HUES6 (cell line): ENCODE results near the gene EGR2.

ENCODE experiments used
- H3K27ac ChIP-seq: 2 replicates; pipeline ENCODE4 v1.7.0; 2013; ENCODE audit warnings: low read depth, mild to moderate bottlenecking, low read length, inconsistent platforms
- H3K27me3 ChIP-seq: 2 replicates; pipeline ENCODE4 v1.6.1; 2013; ENCODE audit warnings: low read length; ENCODE audit not compliant: control insufficient read depth, insufficient read depth
- H3K36me3 ChIP-seq: 2 replicates; pipeline ENCODE4 v1.6.1; 2013; ENCODE audit warnings: low read length; ENCODE audit not compliant: control insufficient read depth, insufficient read depth
- H3K4me1 ChIP-seq: 2 replicates; pipeline ENCODE4 v1.6.1; 2013; ENCODE audit warnings: low read length; ENCODE audit not compliant: control insufficient read depth, insufficient read depth
- H3K4me3 ChIP-seq: 2 replicates; pipeline ENCODE4 v1.5.1; 2013; ENCODE audit warnings: low read depth, low read length
- H3K9ac ChIP-seq: one replicate; pipeline ENCODE4 v1.6.1; 2013; ENCODE audit warnings: mild to moderate bottlenecking, low read length
- H3K9me3 ChIP-seq: 2 replicates; pipeline ENCODE4 v1.6.1; 2013; ENCODE audit warnings: low read depth, low read length; ENCODE audit not compliant: control insufficient read depth, insufficient read depth

Gene EGR2

DNA sequence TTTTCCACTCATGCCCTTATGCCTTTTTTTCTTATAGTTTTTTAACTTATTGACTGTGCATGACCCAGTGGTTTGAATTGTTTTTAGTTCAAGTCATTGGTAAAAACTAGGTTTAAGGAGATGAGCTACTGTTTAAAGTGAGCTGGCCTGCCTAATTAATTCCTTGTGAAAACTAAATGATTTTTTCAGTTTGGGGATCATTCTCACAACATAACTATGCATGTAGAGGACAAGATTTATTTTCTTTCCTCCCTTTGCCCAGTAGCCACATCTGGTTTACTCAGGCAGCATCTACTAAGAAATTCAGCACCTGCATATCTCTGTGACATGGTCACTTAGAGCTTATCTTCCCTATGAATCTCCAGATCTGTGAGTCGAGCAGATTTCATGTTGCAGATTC, 9.9 kb downstream of the EGR2 start:
- H3K9ac ChIP-seq, result no peak overlapping the region
- H3K4me1 ChIP-seq, result peaks cover 19% of the 10 kb centered on the region
- H3K9me3 ChIP-seq, result no peaks in the 10 kb centered on the region
- peak overlapping the region; percentile 99 for H3K4me3 ChIP-seq
- H3K36me3 ChIP-seq, result no peaks in the 10 kb centered on the region
- H3K27ac ChIP-seq, result no peak overlapping the region
- peaks cover under 1% of the 10 kb centered on the region; the same call in 1 of the 2 replicates for H3K27me3 ChIP-seq

GRCh38 chr10:62805231-62806099, 10.7 kb downstream of the EGR2 start:
- Histone ChIP-seq H3K27me3 (no peaks in the 10 kb centered on the region), H3K36me3 (no peaks in the 10 kb centered on the region), H3K9ac (peak overlapping the region; percentile 90), H3K4me1 (peaks cover 19% of the 10 kb centered on the region), H3K9me3 (no peaks in the 10 kb centered on the region), H3K27ac (peak overlapping the region; percentile 94), H3K4me3 (peak overlapping the region; percentile 99)

GRCh38 chr10:62804356-62805230, 11.6 kb downstream of the EGR2 start, which contains the start of gene ADO:
Gene ADO (plus strand): TSS chr10:62804720. CDS start chr10:62805060, 340 bp downstream.
- no peaks in the 10 kb centered on the region for H3K9me3 ChIP-seq
- no peaks in the 10 kb centered on the region for H3K36me3 ChIP-seq
- H3K9ac ChIP-seq, result peak within 1 kb of the TSS; percentile 90
- H3K4me3 ChIP-seq, result peak within 1 kb of the TSS; percentile 99
- peaks cover 19% of the 10 kb centered on the region for H3K4me1 ChIP-seq
- peak within 1 kb of the TSS; percentile 94 for H3K27ac ChIP-seq
- H3K27me3 ChIP-seq, result no peaks in the 10 kb centered on the region

DNA sequence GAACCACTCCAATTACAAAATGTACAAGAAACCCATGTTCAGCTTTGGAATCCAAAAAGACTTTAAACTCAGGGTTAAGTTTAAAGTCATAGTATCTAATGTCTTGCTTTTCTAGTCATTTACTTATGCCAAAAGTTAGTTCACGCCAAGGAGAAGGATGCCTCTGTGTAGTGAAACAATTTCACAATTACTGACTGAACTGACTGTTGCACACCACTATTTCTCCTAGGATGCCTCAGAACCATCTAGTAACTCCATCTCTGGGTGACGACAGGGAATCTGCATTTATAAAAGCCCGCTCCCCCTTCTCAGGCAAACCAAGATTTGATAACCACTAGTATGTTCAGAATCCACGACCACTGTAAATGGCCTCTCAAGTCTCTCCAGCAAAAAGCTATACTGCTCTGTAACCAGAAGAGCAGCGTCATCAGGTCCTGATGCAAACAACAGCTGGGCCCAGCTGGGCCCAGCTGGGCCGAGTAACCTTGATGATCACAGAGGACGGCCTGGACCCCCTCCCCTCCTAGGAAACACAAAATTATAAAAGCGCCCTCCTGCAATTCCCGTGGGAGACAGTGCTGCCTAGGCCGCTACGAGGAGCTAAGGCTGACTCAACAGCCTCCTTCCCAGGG, 12.3 kb downstream of the EGR2 start:
- Histone ChIP-seq H3K9me3 (no peaks in the 10 kb centered on the region), H3K4me1 (peaks cover 19% of the 10 kb centered on the region), H3K4me3 (peak overlapping the region; percentile 99), H3K36me3 (no peaks in the 10 kb centered on the region), H3K9ac (peak overlapping the region; percentile 90), H3K27me3 (no peaks in the 10 kb centered on the region), H3K27ac (peak overlapping the region; percentile 94)

- Histone ChIP-seq H3K9me3 (no peaks in the 10 kb centered on the region), H3K36me3 (no peaks in the 10 kb centered on the region), H3K27ac (no peak overlapping the region), H3K9ac (no peak overlapping the region), H3K27me3 (no peaks in the 10 kb centered on the region), H3K4me1 (peaks cover 19% of the 10 kb centered on the region), H3K4me3 (no peak overlapping the region)
Measured at GRCh38 chr10:62801871-62802270, 14.3 kb downstream of the EGR2 start.

GRCh38 chr10:62796896-62797295, 19.3 kb downstream of the EGR2 start:
- Histone ChIP-seq H3K27me3 (no peaks in the 10 kb centered on the region), H3K27ac (no peak overlapping the region), H3K36me3 (no peaks in the 10 kb centered on the region), H3K4me3 (no peak overlapping the region), H3K4me1 (peaks cover 4% of the 10 kb centered on the region; the same call in 1 of the 2 replicates), H3K9ac (no peak overlapping the region), H3K9me3 (no peaks in the 10 kb centered on the region)

DNA sequence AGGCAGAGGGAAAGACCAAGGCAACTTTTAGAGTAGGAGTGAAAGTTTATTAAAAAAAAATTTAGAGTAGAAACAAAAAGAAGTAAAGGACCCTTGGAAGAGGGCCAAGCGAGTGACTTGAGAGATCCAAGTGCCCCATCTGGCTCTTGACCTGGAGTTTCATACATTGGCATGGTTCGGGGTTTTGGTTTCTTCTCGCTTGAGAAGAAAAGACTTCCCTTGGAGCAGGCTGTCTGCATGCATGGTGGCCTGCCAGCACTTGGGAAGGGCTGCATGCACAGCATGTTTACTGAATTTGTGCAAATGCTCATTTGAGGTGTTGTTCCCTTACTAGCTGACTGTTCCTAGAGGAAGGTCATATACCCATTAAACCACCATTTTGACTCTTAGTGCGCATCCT, 20.4 kb downstream of the EGR2 start:
- H3K9me3 ChIP-seq, result no peaks in the 10 kb centered on the region
- no peak overlapping the region for H3K4me3 ChIP-seq
- H3K9ac ChIP-seq, result no peak overlapping the region
- no peak overlapping the region for H3K27ac ChIP-seq
- H3K27me3 ChIP-seq, result no peaks in the 10 kb centered on the region
- peaks cover 4% of the 10 kb centered on the region; the same call in 1 of the 2 replicates for H3K4me1 ChIP-seq
- H3K36me3 ChIP-seq, result no peaks in the 10 kb centered on the region

- Histone ChIP-seq H3K27me3 (no peaks in the 10 kb centered on the region), H3K9ac (no peak overlapping the region), H3K4me1 (peaks cover 4% of the 10 kb centered on the region; the same call in 1 of the 2 replicates), H3K4me3 (no peak overlapping the region), H3K9me3 (no peaks in the 10 kb centered on the region), H3K36me3 (no peaks in the 10 kb centered on the region), H3K27ac (no peak overlapping the region)
Measured at GRCh38 chr10:62795100-62795499, 21.1 kb downstream of the EGR2 start.

GRCh38 chr10:62794306-62794705, 21.9 kb downstream of the EGR2 start:
- Histone ChIP-seq H3K27me3 (no peaks in the 10 kb centered on the region), H3K9ac (no peak overlapping the region), H3K4me1 (peaks cover 4% of the 10 kb centered on the region; the same call in 1 of the 2 replicates), H3K9me3 (no peaks in the 10 kb centered on the region), H3K36me3 (no peaks in the 10 kb centered on the region), H3K4me3 (no peak overlapping the region), H3K27ac (no peak overlapping the region)

DNA sequence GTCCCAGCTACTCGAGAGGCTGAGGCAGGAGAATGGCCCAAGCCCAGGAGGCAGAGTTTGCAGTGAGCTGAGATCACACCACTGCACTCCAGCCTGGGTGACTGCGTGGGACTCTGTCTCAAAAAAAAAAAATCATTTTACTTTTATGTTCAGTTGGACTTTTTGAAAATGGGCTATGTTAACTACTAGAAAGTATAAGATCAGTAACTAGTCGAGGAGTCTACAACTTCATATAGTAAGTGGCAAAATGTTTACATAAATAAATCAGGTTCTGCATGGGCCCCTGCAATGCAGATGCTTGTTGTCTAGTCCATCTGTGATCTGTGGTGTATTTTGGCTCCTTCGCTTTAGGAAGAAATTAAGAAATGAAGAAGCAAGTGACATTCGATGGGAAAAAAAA, 23.9 kb downstream of the EGR2 start:
- Histone ChIP-seq H3K36me3 (no peaks in the 10 kb centered on the region), H3K9ac (no peak overlapping the region), H3K4me1 (peaks cover 4% of the 10 kb centered on the region; the same call in 1 of the 2 replicates), H3K27me3 (no peaks in the 10 kb centered on the region), H3K27ac (no peak overlapping the region), H3K9me3 (no peaks in the 10 kb centered on the region), H3K4me3 (no peak overlapping the region)
